Smooth muscle cell (in vitro differentiated cells): ENCODE data around the gene NRG4. TPM values are rescaled to one million over a fixed set of nuclear protein-coding genes. Genes with fewer than 3 reads are reported as not detected.

Source experiments
- DNase-seq: peaks from one replicate; lab custom pipeline; 2025; ENCODE audit not compliant: unreplicated experiment; lab: John Stamatoyannopoulos, UW
- H2AFZ ChIP-seq: fragments of 200-600 bp; sonication (generic); 2 replicates; pipeline ENCODE4 v1.6.0; 2016; ENCODE audit warnings: antibody characterized with exemption, low read depth, mild to moderate bottlenecking
- H3F3A ChIP-seq: fragments of 200-600 bp; sonication (generic); 2 replicates; pipeline ENCODE4 v1.6.0; 2017; ENCODE audit warnings: antibody characterized with exemption, low read depth
- H3K27ac ChIP-seq: fragments of 200-600 bp; sonication (generic); 2 replicates; pipeline ENCODE4 v1.5.1; 2016; ENCODE audit warnings: low read depth, mild to moderate bottlenecking
- H3K27me3 ChIP-seq: fragments of 200-600 bp; sonication (generic); 2 replicates; pipeline ENCODE4 v1.6.1; 2016; ENCODE audit warnings: low read depth, mild to moderate bottlenecking
- H3K36me3 ChIP-seq: fragments of 200-600 bp; sonication (generic); 2 replicates; pipeline ENCODE4 v1.5.1; 2016; ENCODE audit warnings: low read depth
- H3K4me1 ChIP-seq: fragments of 200-600 bp; sonication (generic); 2 replicates; pipeline ENCODE4 v1.5.1; 2016; ENCODE audit warnings: low read depth
- H3K4me2 ChIP-seq: fragments of 200-600 bp; sonication (generic); 2 replicates; pipeline ENCODE4 v1.6.0; 2016; ENCODE audit warnings: mild to moderate bottlenecking
- H3K4me3 ChIP-seq: fragments of 200-600 bp; sonication (generic); 2 replicates; pipeline ENCODE4 v1.5.1; 2016; ENCODE audit warnings: mild to moderate bottlenecking
- H3K79me2 ChIP-seq: fragments of 200-600 bp; sonication (generic); 2 replicates; pipeline ENCODE4 v1.6.0; 2016; ENCODE audit warnings: low read depth, mild to moderate bottlenecking
- H3K9ac ChIP-seq: fragments of 200-600 bp; sonication (generic); 2 replicates; pipeline ENCODE4 v1.6.0; 2016; ENCODE audit warnings: low read depth
- H3K9me3 ChIP-seq: fragments of 200-600 bp; sonication (generic); replicated peaks from 2 replicates; pipeline ENCODE4 v1.5.1; 2016; ENCODE audit warnings: low read depth
- H4K20me1 ChIP-seq: fragments of 200-600 bp; sonication (generic); 2 replicates; pipeline ENCODE4 v1.6.0; 2016; ENCODE audit warnings: low read depth
- WGBS: methylation state at CpG from one replicate; pipeline ENCODE4 v1.1.7; 2016; ENCODE audit warnings: low lambda C conversion rate; 5-methylcytosine and 5-hydroxymethylcytosine counted together
- polyA plus RNA-seq: library from polyadenylated mRNA; unstranded; fragments of >200 nt; fragmentation: Nextera tagmentation; extraction: Ambion mirVana; gene quantifications from 2 replicates; pipeline ENCODE4 v1.2.1, GENCODE V29; 2016
- total RNA-seq: library from RNA; depleted of rRNA; stranded (reverse); fragments of >200 nt; gene quantifications from 2 replicates; pipeline ENCODE4 v1.2.3, GENCODE V29; 2014
- TF ChIP-seq, protein P1 (sequence below): fragments of 200-600 bp; sonication (generic); IDR thresholded peaks from 2 replicates; pipeline ENCODE4 v1.5.1; 2017; ENCODE audit warnings: borderline replicate concordance, mild to moderate bottlenecking, antibody characterized with exemption; ENCODE audit not compliant: insufficient read depth, poor library complexity, severe bottlenecking

Gene NRG4
- total and polyA plus RNA-seq, 2 experiments from 2014 or later = 0.30 TPM; not detected in 1

DNA sequence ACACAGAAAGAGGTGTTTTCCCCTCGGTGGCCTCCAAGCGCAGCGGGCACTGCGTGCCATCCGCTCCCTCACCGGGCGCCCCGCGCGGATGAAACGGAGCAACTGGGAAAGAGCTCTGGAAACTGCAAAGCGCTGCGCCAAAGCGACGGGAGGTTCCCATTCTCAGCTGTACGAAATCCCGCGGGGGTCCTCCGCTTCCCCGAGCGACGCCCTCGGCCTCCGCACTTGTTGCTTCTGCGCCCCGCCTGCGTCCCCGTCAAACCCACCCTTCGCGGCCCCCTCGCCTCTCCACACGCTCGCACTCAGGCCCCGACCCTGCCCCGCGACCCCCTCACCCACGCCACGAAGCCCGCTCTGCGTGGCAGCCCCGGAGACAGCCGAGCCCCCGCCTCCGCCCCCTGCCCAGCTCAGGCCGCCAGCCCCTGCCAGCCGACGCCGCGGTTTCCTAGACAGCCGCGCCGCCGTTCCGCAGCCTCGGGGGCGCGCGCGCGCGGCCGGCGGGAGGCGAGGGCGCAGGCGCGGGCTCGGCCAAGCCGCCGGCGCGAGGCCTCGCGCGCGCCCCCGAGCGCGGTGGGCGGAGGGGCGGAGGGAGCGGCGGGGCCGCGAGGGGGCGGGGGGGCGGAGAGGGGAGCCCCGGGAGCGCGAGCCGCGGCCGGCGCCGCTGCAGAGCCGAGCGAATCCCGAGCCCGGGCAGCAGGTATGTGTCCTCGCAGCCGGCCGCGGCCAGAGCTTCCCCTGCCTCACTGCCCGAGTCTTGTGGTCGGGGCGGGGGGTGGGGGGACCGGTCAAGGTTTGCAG, 47.3 kb upstream of the NRG4 start, which contains the start of gene TMEM266:
Gene TMEM266 (plus strand): TSS at position 666 of the 798 bp plus-strand sequence. CDS start 74,279 bp downstream, outside the sequence.
- Histone ChIP-seq H3F3A (no peaks in the 10 kb centered on the region), H3K4me1 (no peaks in the 10 kb centered on the region), H3K4me3 (peak within 1 kb of the TSS; percentile 71), H3K27ac (no peak within 1 kb of the TSS), H2AFZ (peak within 1 kb of the TSS; percentile 74), H3K27me3 (peaks cover 26% of the 10 kb centered on the region), H3K36me3 (no peaks in the 10 kb centered on the region), H3K4me2 (peak within 1 kb of the TSS; percentile 95), H4K20me1 (no peaks in the 10 kb centered on the region), H3K79me2 (no peaks in the 10 kb centered on the region), H3K9me3 (no peaks in the 10 kb centered on the region), H3K9ac (peak within 1 kb of the TSS; percentile 14)
- DNase-seq = no peak
- TF ChIP-seq, protein P1, sequence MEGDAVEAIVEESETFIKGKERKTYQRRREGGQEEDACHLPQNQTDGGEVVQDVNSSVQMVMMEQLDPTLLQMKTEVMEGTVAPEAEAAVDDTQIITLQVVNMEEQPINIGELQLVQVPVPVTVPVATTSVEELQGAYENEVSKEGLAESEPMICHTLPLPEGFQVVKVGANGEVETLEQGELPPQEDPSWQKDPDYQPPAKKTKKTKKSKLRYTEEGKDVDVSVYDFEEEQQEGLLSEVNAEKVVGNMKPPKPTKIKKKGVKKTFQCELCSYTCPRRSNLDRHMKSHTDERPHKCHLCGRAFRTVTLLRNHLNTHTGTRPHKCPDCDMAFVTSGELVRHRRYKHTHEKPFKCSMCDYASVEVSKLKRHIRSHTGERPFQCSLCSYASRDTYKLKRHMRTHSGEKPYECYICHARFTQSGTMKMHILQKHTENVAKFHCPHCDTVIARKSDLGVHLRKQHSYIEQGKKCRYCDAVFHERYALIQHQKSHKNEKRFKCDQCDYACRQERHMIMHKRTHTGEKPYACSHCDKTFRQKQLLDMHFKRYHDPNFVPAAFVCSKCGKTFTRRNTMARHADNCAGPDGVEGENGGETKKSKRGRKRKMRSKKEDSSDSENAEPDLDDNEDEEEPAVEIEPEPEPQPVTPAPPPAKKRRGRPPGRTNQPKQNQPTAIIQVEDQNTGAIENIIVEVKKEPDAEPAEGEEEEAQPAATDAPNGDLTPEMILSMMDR = no peak
- WGBS = under 1% methylated on average over 57 of the region's 107 CpGs

DNA sequence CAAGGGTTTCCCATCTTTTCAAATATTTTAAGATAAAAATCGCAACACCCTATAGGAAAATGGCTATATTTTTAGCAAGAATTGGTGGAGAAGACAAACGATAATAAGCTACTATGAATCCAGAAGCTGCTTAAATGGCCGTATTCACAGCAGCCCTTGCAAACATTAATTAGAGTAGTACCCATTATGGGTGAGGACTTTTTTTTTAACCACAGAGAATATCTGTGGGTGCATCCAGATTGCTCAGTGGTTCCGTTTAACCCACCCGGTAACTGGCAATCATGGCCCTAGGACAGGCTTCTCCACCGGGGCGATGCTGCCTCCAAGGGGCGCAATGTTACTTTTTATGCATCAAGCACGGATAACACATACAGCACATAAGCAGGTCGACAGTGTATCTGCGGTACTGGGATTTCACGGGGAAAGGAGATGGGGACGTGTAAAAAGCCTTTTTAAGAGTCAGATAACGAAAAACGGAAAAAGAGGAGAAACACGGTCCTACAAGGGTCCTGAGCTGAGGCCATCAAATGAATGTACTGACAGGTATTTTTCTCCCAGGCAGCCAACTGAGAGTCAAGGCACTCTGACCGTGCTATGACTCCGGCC, 46.6 kb upstream of the NRG4 start:
- peak overlapping the region; percentile 95 for H3K4me2 ChIP-seq
- no peaks in the 10 kb centered on the region for H3K4me1 ChIP-seq
- TF ChIP-seq, protein P1 = no peak
- H3K4me3 ChIP-seq = peak overlapping the region; percentile 71
- peak overlapping the region; percentile 73 for H2AFZ ChIP-seq
- DNase-seq = no peak
- WGBS = 16% methylated on average over 18 of the region's 18 CpGs
- peak overlapping the region; percentile 14 for H3K9ac ChIP-seq
- H3K36me3 ChIP-seq = no peaks in the 10 kb centered on the region
- H3F3A ChIP-seq = no peaks in the 10 kb centered on the region
- H3K27ac ChIP-seq = no peak overlapping the region
- no peaks in the 10 kb centered on the region for H3K79me2 ChIP-seq
- H3K9me3 ChIP-seq = no peaks in the 10 kb centered on the region
- no peaks in the 10 kb centered on the region for H4K20me1 ChIP-seq
- peaks cover 25% of the 10 kb centered on the region for H3K27me3 ChIP-seq

DNA sequence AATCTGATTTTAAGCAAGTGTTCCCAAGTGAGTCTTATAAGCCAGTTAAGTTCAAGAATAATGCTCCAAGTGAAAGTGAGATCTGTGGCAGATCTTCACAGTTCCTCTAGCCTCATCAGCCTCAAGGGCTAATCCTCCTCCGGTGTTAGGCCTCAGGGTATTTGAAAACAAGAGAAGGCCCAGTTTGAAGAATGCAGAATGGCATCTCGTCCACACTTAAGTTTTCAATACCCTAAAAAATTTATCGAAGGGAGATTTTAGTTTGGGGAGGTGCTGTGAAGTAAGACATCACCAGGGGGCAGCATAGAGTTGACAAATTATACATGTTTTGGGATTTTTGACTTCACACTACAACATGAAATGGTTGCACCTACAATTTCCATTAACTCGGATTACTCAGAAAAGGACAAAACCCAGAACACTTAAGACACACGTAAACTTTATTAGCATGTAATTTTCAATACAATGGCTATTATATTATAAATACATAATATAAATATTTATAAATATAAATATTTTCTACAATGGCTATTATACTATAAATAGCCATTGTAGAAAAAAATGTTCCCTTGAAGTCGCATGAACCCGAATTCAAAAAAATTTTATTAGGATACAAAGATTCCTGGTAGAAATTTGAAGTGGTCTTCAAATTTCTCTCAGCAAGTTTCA, 45.2 kb upstream of the NRG4 start:
- H3K4me1 ChIP-seq = no peaks in the 10 kb centered on the region
- no peaks in the 10 kb centered on the region for H3F3A ChIP-seq
- H3K27me3 ChIP-seq = peaks cover 21% of the 10 kb centered on the region
- H3K79me2 ChIP-seq = no peaks in the 10 kb centered on the region
- H3K9me3 ChIP-seq = no peaks in the 10 kb centered on the region
- no peaks in the 10 kb centered on the region for H4K20me1 ChIP-seq
- TF ChIP-seq, protein P1 = peak; percentile 72
- peak overlapping the region; percentile 35 for H3K4me3 ChIP-seq
- WGBS = 6% methylated on average over 7 of the region's 7 CpGs
- H3K36me3 ChIP-seq = no peaks in the 10 kb centered on the region
- H3K27ac ChIP-seq = no peak overlapping the region
- H3K9ac ChIP-seq = no peak overlapping the region
- peak overlapping the region; percentile 86 for H2AFZ ChIP-seq
- H3K4me2 ChIP-seq = peak overlapping the region; percentile 77
- DNase-seq = no peak
